LNCAP (cell line): ENCODE measurements around the gene CCDC171.

Experiments
- CTCF ChIP-seq: fragments of 450-650 bp; IDR thresholded peaks from 2 replicates; pipeline ENCODE4 v1.5.1; 2017; ENCODE audit warnings: mild to moderate bottlenecking

Gene CCDC171

GRCh38 chr9:15519831-15520230 lies 33.0 kb upstream of the CCDC171 start:
- TF ChIP-seq CTCF = no peak

- TF ChIP-seq CTCF = no peak
Measured at GRCh38 chr9:15521254-15521653, 31.6 kb upstream of the CCDC171 start.

- no peak for TF ChIP-seq CTCF
Measured at GRCh38 chr9:15522130-15522755, 30.6 kb upstream of the CCDC171 start.

GRCh38 chr9:15524845-15525455 lies 27.9 kb upstream of the CCDC171 start:
- TF ChIP-seq CTCF = no peak

- TF ChIP-seq CTCF = no peak
Measured at GRCh38 chr9:15525958-15526357, 26.9 kb upstream of the CCDC171 start.

GRCh38 chr9:15529566-15530324 lies 23.1 kb upstream of the CCDC171 start:
- no peak for TF ChIP-seq CTCF

- TF ChIP-seq CTCF = no peak
Measured at GRCh38 chr9:15531380-15531779, 21.5 kb upstream of the CCDC171 start.
